MM.1S (cell line): ENCODE data around the gene PIGT.

ENCODE experiments used
- DNase-seq: peaks from one replicate; pipeline ENCODE4 v3.0.0-alpha.2; 2015
- H2AFZ ChIP-seq: fragments of 300-600 bp; sonication (generic); 2 replicates; pipeline ENCODE4 v1.6.0; 2016; ENCODE audit warnings: antibody characterized with exemption, low read length
- H3F3A ChIP-seq: fragments of 300-600 bp; sonication (generic); 2 replicates; pipeline ENCODE4 v1.6.1; 2016; ENCODE audit warnings: mild to moderate bottlenecking, antibody characterized with exemption, low read length, moderate library complexity, mixed read lengths; ENCODE audit not compliant: insufficient read depth
- H3K27ac ChIP-seq: fragments of 300-600 bp; sonication (generic); 2 replicates; pipeline ENCODE4 v1.5.1; 2016; ENCODE audit warnings: mild to moderate bottlenecking, low read length
- H3K27me3 ChIP-seq: fragments of 300-600 bp; sonication (generic); replicated peaks from 2 replicates; pipeline ENCODE4 v1.6.0; 2016; ENCODE audit warnings: low read length; ENCODE audit not compliant: insufficient read depth
- H3K36me3 ChIP-seq: fragments of 300-600 bp; sonication (generic); replicated peaks from 2 replicates; pipeline ENCODE4 v1.6.1; 2016; ENCODE audit warnings: mild to moderate bottlenecking, low read length, mixed read lengths; ENCODE audit not compliant: insufficient read depth
- H3K4me1 ChIP-seq: fragments of 300-600 bp; sonication (generic); 2 replicates; pipeline ENCODE4 v1.6.1; 2016; ENCODE audit warnings: low read length, mixed read lengths
- H3K4me2 ChIP-seq: fragments of 300-600 bp; sonication (generic); 2 replicates; pipeline ENCODE4 v1.6.0; 2016; ENCODE audit warnings: low read depth, low read length
- H3K4me3 ChIP-seq: fragments of 300-600 bp; sonication (generic); 2 replicates; pipeline ENCODE4 v1.5.1; 2016; ENCODE audit warnings: low read length, mixed read lengths
- H3K79me2 ChIP-seq: fragments of 300-600 bp; sonication (generic); 2 replicates; pipeline ENCODE4 v1.6.1; 2016; ENCODE audit warnings: mixed run types, low read length, mixed read lengths
- H3K9ac ChIP-seq: fragments of 300-600 bp; sonication (generic); 2 replicates; pipeline ENCODE4 v1.6.1; 2016; ENCODE audit warnings: low read length, mixed read lengths
- H3K9me2 ChIP-seq: fragments of 300-600 bp; sonication (generic); replicated peaks from 2 replicates; pipeline ENCODE4 v1.6.1; 2016; ENCODE audit warnings: mild to moderate bottlenecking, low read length, mixed read lengths; ENCODE audit not compliant: insufficient read depth
- H3K9me3 ChIP-seq: fragments of 300-600 bp; sonication (generic); replicated peaks from 2 replicates; pipeline ENCODE4 v1.6.1; 2016; ENCODE audit warnings: mild to moderate bottlenecking, low read length, mixed read lengths; ENCODE audit not compliant: insufficient read depth
- H4K20me1 ChIP-seq: fragments of 300-600 bp; sonication (generic); 2 replicates; pipeline ENCODE4 v1.6.1; 2016; ENCODE audit warnings: mild to moderate bottlenecking, low read length, moderate library complexity, mixed read lengths; ENCODE audit not compliant: insufficient read depth
- EZH2 ChIP-seq: fragments of 300-600 bp; sonication (generic); optimal IDR thresholded peaks from 2 replicates; pipeline ENCODE3; 2017; ENCODE audit warnings: low read depth, mild to moderate bottlenecking, antibody characterized with exemption, low read length, mixed read lengths
- EZH2phosphoT487 ChIP-seq: fragments of 300-600 bp; sonication (generic); IDR thresholded peaks from 2 replicates; pipeline ENCODE4 v1.6.1; 2018; ENCODE audit warnings: antibody characterized with exemption, low read length
- TF ChIP-seq, protein P1 (sequence below): fragments of 300-600 bp; sonication (generic); IDR thresholded peaks from 2 replicates; pipeline ENCODE4 v1.5.1; 2016; ENCODE audit warnings: antibody characterized with exemption, low read length, mixed read lengths

Gene PIGT

DNA sequence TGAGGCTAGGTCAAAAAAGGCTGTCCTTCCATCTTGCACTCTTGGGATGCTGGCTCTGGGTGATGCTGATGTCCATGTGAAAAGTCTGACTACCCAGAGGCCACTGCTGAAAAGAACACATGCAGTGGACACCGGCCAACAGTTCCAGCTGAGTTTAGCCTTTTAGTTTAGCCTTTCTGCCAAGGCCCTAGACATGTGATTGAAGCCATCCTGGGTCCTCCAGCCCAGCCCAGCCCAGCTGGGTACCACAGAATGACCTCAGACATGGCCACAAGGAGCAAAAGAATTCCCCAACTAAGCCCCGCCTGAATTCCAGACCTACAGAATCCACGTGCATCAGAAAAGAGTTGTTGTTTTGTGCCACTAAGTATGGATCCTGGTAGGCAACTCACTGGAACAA, 17.4 kb downstream of the PIGT start:
- Histone ChIP-seq H3K4me2 (no peak overlapping the region), H3K9me3 (no peaks in the 10 kb centered on the region), H3K9me2 (no peaks in the 10 kb centered on the region), H4K20me1 (no peaks in the 10 kb centered on the region), H3K27ac (no peak overlapping the region), H3K9ac (no peak overlapping the region), H3K36me3 (no peaks in the 10 kb centered on the region), H3K4me3 (no peak overlapping the region), H3K4me1 (peaks cover 21% of the 10 kb centered on the region), H3K79me2 (no peaks in the 10 kb centered on the region), H2AFZ (no peak overlapping the region), H3F3A (peaks cover 11% of the 10 kb centered on the region), H3K27me3 (no peaks in the 10 kb centered on the region)
- TF ChIP-seq EZH2phosphoT487: no peak
- TF ChIP-seq, protein P1, sequence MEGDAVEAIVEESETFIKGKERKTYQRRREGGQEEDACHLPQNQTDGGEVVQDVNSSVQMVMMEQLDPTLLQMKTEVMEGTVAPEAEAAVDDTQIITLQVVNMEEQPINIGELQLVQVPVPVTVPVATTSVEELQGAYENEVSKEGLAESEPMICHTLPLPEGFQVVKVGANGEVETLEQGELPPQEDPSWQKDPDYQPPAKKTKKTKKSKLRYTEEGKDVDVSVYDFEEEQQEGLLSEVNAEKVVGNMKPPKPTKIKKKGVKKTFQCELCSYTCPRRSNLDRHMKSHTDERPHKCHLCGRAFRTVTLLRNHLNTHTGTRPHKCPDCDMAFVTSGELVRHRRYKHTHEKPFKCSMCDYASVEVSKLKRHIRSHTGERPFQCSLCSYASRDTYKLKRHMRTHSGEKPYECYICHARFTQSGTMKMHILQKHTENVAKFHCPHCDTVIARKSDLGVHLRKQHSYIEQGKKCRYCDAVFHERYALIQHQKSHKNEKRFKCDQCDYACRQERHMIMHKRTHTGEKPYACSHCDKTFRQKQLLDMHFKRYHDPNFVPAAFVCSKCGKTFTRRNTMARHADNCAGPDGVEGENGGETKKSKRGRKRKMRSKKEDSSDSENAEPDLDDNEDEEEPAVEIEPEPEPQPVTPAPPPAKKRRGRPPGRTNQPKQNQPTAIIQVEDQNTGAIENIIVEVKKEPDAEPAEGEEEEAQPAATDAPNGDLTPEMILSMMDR: no peak
- TF ChIP-seq EZH2: no peak
- DNase-seq: no peak

DNA sequence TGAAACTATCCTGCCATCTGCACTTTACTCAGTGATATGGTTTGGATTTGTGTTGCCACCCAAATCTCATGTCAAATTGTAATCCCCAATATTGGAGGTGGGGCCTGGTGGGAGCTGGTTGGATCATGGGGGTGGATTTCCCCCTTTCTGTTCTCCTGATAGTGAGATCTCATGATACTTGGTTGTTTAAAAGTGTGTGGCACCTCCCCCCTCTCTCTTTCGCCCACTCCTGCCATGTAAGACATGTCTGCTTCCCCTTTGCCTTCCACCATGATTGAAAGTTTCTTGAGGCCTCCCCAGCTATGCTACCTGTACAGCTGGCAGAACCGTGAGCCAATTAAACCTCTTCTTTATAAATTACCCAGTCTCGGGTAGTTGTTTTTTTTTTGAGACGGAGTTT, 18.0 kb downstream of the PIGT start:
- Histone ChIP-seq H3K4me3 (no peak overlapping the region), H3K79me2 (no peaks in the 10 kb centered on the region), H3K9ac (no peak overlapping the region), H3F3A (peaks cover 11% of the 10 kb centered on the region), H3K9me3 (no peaks in the 10 kb centered on the region), H3K27me3 (no peaks in the 10 kb centered on the region), H3K4me1 (peaks cover 21% of the 10 kb centered on the region), H2AFZ (no peak overlapping the region), H3K9me2 (no peaks in the 10 kb centered on the region), H3K27ac (no peak overlapping the region), H3K36me3 (no peaks in the 10 kb centered on the region), H4K20me1 (no peaks in the 10 kb centered on the region), H3K4me2 (no peak overlapping the region)
- no peak for DNase-seq
- TF ChIP-seq EZH2phosphoT487 (no peak), EZH2 (no peak)
- TF ChIP-seq, protein P1: no peak

DNA sequence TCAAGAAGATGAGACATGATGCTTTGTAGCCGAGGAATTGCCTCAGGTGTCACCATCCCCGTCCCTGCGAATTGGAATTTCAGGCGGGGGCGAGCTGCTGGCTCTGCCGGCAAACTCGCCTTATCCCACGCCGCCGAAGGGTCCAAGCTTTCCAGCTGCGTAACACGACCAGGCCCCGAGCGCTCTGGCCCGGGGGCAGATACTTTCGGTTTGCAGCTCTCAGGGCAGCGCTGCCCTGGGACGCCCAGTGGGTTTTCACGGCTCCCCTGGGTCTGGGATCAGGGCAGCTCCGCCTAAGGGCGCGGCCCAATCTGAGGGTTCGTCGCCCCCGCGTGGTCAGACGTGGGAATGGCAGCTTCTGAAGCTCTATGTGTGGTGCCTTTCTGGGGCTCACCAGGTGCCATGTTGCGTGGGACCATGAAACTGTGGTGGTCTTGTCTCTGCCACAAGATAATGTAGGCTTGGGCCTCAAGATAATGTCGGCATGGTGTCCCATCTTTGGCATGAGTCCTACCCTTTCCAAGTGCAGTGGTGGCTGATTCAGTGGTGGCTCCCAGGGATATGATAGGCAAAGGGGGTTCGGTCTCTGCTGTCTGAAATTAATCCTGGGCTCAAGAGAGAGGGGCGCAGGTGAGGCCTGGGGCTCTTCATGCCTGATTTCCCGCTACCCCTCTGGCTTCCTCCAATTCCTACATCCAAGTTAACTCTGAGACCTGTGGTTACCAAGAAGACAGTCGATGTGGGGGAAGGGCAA, 21.0 kb downstream of the PIGT start:
- Histone ChIP-seq H3K4me1 (peaks cover 15% of the 10 kb centered on the region), H3K27me3 (no peaks in the 10 kb centered on the region), H3K79me2 (no peaks in the 10 kb centered on the region), H3K9me2 (no peaks in the 10 kb centered on the region), H3K36me3 (no peaks in the 10 kb centered on the region), H3K27ac (no peak overlapping the region), H3K4me3 (peak overlapping the region; percentile 67), H4K20me1 (no peaks in the 10 kb centered on the region), H2AFZ (peak overlapping the region; percentile 62), H3K9me3 (no peaks in the 10 kb centered on the region), H3F3A (peaks cover 5% of the 10 kb centered on the region), H3K4me2 (peak overlapping the region; percentile 69), H3K9ac (peak overlapping the region; percentile 57; the same call in 1 of the 2 replicates)
- peak; percentile 91 for DNase-seq
- TF ChIP-seq, protein P1: peak; percentile 93
- TF ChIP-seq EZH2: no peak
